SK-N-SH (cell line): ENCODE data around the gene POLR1A.

Experiments
- CTCF ChIP-seq: fragments of 200-600 bp; sonication (generic); IDR thresholded peaks from 2 replicates; pipeline ENCODE4 v1.6.1; 2017; ENCODE audit warnings: antibody characterized with exemption, mild to moderate bottlenecking, moderate library complexity
- FOSL2 ChIP-seq: IDR thresholded peaks from 2 replicates; pipeline ENCODE4 v1.4.0; 2012; ENCODE audit warnings: low read depth, mild to moderate bottlenecking, moderate library complexity, borderline replicate concordance
- MXI1 ChIP-seq: IDR thresholded peaks from 2 replicates; pipeline ENCODE4 v1.6.1; 2012; ENCODE audit warnings: mild to moderate bottlenecking, low read depth, low read length, improper control_type of control experiment
- POLR2AphosphoS5 ChIP-seq: IDR thresholded peaks from 2 replicates; pipeline ENCODE4 v1.6.1; 2012; ENCODE audit warnings: low read depth, low read length
- REST ChIP-seq: IDR thresholded peaks from 2 replicates; pipeline ENCODE4 v1.6.1; 2012; ENCODE audit warnings: mild to moderate bottlenecking, low read depth, low read length, moderate library complexity
- TAF1 ChIP-seq: IDR thresholded peaks from 2 replicates; pipeline ENCODE4 v1.6.1; 2012; ENCODE audit warnings: low read depth, mild to moderate bottlenecking, low read length, moderate library complexity, borderline replicate concordance
- USF2 ChIP-seq: fragments of 150-350 bp; IDR thresholded peaks from 2 replicates; pipeline ENCODE4 v1.6.1; 2017; ENCODE audit warnings: antibody characterized with exemption, low read length, low read depth, borderline replicate concordance
- TF ChIP-seq, protein P1 (sequence below): IDR thresholded peaks from 2 replicates; pipeline ENCODE4; 2012

DNA sequence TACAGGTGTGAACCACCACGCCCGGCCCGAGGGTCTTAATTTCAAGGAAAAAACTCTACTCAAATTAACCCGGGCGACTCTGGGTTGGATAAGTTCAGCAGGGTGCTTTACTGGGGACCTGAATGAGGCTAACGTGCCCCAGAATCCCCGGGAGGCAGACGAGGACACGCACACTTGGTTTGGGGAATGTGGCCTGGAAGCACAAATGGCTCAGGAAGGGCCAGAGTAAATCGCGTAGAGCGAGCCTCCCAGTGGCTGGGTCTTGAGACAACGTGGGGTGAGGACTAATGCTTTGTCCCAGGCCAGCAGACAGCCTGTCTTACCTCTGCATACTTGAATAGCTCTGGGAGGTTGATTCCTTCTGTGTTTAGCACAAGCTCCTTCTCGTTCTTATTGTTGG is 75.8 kb downstream of the POLR1A start:
- TF ChIP-seq TAF1 (no peak), POLR2AphosphoS5 (no peak), CTCF (no peak), MXI1 (no peak), USF2 (no peak), FOSL2 (no peak), REST (no peak)
- TF ChIP-seq, protein P1, sequence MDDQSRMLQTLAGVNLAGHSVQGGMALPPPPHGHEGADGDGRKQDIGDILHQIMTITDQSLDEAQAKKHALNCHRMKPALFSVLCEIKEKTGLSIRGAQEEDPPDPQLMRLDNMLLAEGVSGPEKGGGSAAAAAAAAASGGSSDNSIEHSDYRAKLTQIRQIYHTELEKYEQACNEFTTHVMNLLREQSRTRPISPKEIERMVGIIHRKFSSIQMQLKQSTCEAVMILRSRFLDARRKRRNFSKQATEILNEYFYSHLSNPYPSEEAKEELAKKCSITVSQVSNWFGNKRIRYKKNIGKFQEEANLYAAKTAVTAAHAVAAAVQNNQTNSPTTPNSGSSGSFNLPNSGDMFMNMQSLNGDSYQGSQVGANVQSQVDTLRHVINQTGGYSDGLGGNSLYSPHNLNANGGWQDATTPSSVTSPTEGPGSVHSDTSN: no peak
